H9 (cell line): ENCODE results near the gene OR10Z1. TPM values are rescaled to one million over a fixed set of nuclear protein-coding genes. Genes with fewer than 3 reads are reported as not detected.

Source experiments
- DNase-seq: peaks from one replicate; pipeline ENCODE4 v3.0.0-alpha.2; 2017
- H2AFZ ChIP-seq: one replicate; pipeline ENCODE4 v1.6.1; 2013; ENCODE audit warnings: mild to moderate bottlenecking, low read length, control low read depth, moderate library complexity
- H2AK5ac ChIP-seq: 2 replicates; pipeline ENCODE4 v1.6.1; 2013; ENCODE audit warnings: low read length, control low read depth, mixed read lengths; ENCODE audit not compliant: insufficient read length
- H2BK120ac ChIP-seq: one replicate; pipeline ENCODE4 v1.6.1; 2013; ENCODE audit warnings: low read depth, mild to moderate bottlenecking, low read length, control low read depth, inconsistent platforms; ENCODE audit not compliant: poor library complexity, severe bottlenecking
- H2BK12ac ChIP-seq: 2 replicates; pipeline ENCODE4 v1.6.1; 2013; ENCODE audit warnings: low read length, control low read depth, mixed read lengths, low read depth; ENCODE audit not compliant: insufficient read length
- H2BK15ac ChIP-seq: 2 replicates; pipeline ENCODE4 v1.6.1; 2013; ENCODE audit warnings: low read depth, low read length, control low read depth
- H2BK20ac ChIP-seq: one replicate; pipeline ENCODE4 v1.6.1; 2013; ENCODE audit warnings: low read depth, mild to moderate bottlenecking, low read length, control low read depth, inconsistent platforms; ENCODE audit not compliant: poor library complexity, severe bottlenecking
- H2BK5ac ChIP-seq: 2 replicates; pipeline ENCODE4 v1.6.1; 2013; ENCODE audit warnings: low read length, control low read depth, mixed read lengths; ENCODE audit not compliant: insufficient read length
- H3K14ac ChIP-seq: 2 replicates; pipeline ENCODE4 v1.6.1; 2013; ENCODE audit warnings: low read length, control low read depth; ENCODE audit not compliant: insufficient read depth
- H3K18ac ChIP-seq: 2 replicates; pipeline ENCODE4 v1.6.1; 2013; ENCODE audit warnings: low read depth, mild to moderate bottlenecking, mixed read lengths, low read length, control low read depth; ENCODE audit not compliant: insufficient read length
- H3K23ac ChIP-seq: 2 replicates; pipeline ENCODE4 v1.6.1; 2013; ENCODE audit warnings: low read length, control low read depth, mixed read lengths, low read depth; ENCODE audit not compliant: insufficient read length
- H3K23me2 ChIP-seq: 2 replicates; pipeline ENCODE4 v1.6.1; 2013; ENCODE audit warnings: low read depth, mild to moderate bottlenecking, mixed read lengths, low read length, control low read depth; ENCODE audit not compliant: insufficient read length, poor library complexity, severe bottlenecking
- H3K27ac ChIP-seq: 2 replicates; pipeline ENCODE4 v1.5.1; 2013; ENCODE audit warnings: low read length, control low read depth, mixed read lengths, low read depth; ENCODE audit not compliant: insufficient read length
- H3K27me3 ChIP-seq: 2 replicates; pipeline ENCODE4 v1.6.1; 2013; ENCODE audit warnings: low read length, control low read depth, inconsistent platforms; ENCODE audit not compliant: insufficient read depth
- H3K4ac ChIP-seq: 2 replicates; pipeline ENCODE4 v1.6.1; 2013; ENCODE audit warnings: low read depth, mild to moderate bottlenecking, control low read depth, inconsistent platforms, low read length, moderate library complexity
- H3K4me1 ChIP-seq: 2 replicates; pipeline ENCODE4 v1.6.1; 2013; ENCODE audit warnings: low read length, control low read depth, inconsistent platforms; ENCODE audit not compliant: insufficient read depth
- H3K4me2 ChIP-seq: 2 replicates; pipeline ENCODE4 v1.6.1; 2013; ENCODE audit warnings: low read length, control low read depth, mixed read lengths; ENCODE audit not compliant: insufficient read length, insufficient read depth
- H3K56ac ChIP-seq: 2 replicates; pipeline ENCODE4 v1.6.1; 2013; ENCODE audit warnings: low read depth, mild to moderate bottlenecking, mixed read lengths, low read length, control low read depth; ENCODE audit not compliant: insufficient read length
- H3K79me1 ChIP-seq: 2 replicates; pipeline ENCODE4 v1.6.1; 2013; ENCODE audit warnings: low read depth, mild to moderate bottlenecking, moderate library complexity, low read length, control low read depth, inconsistent platforms; ENCODE audit not compliant: insufficient read depth, poor library complexity, severe bottlenecking
- H3K79me2 ChIP-seq: 2 replicates; pipeline ENCODE4 v1.6.1; 2013; ENCODE audit warnings: low read length, control low read depth, inconsistent platforms; ENCODE audit not compliant: insufficient read depth
- H3K9ac ChIP-seq: 2 replicates; pipeline ENCODE4 v1.6.1; 2013; ENCODE audit warnings: low read length, control low read depth, mixed read lengths; ENCODE audit not compliant: insufficient read length; ENCODE audit errors: extremely low read depth
- H3K9me3 ChIP-seq: one replicate; pipeline ENCODE4 v1.6.1; 2013; ENCODE audit warnings: low read depth, low read length, inconsistent platforms; ENCODE audit not compliant: control insufficient read depth
- H3T11ph ChIP-seq: one replicate; pipeline ENCODE4 v1.6.1; 2013; ENCODE audit warnings: mild to moderate bottlenecking, low read length, control low read depth, inconsistent platforms
- H4K20me1 ChIP-seq: one replicate; pipeline ENCODE4 v1.6.1; 2013; ENCODE audit not compliant: control insufficient read depth, insufficient read length, insufficient read depth
- H4K5ac ChIP-seq: 2 replicates; pipeline ENCODE4 v1.6.1; 2013; ENCODE audit warnings: low read depth, mild to moderate bottlenecking, mixed read lengths, low read length, control low read depth; ENCODE audit not compliant: insufficient read length
- H4K8ac ChIP-seq: replicated peaks from 2 replicates; pipeline ENCODE4 v1.6.1; 2013; ENCODE audit warnings: low read length, control low read depth, mixed read lengths, low read depth; ENCODE audit not compliant: insufficient read length
- H4K91ac ChIP-seq: 2 replicates; pipeline ENCODE4 v1.6.1; 2013; ENCODE audit warnings: low read depth, mild to moderate bottlenecking, moderate library complexity, mixed read lengths, low read length, control low read depth; ENCODE audit not compliant: insufficient read length
- H3K27ac Mint-ChIP-seq, 3 experiments: 2 replicates in 2 of 3; 3 replicates in 1 of 3; pipeline ENCODE4 v1.8.0; 2020 to 2021; ENCODE audit warnings: mixed read lengths in 3 of 3, mild to moderate bottlenecking in 1 of 3, moderate library complexity in 1 of 3
- H3K27me3 Mint-ChIP-seq: 2 replicates; pipeline ENCODE4 v1.8.0; 2021; ENCODE audit warnings: low read depth, mild to moderate bottlenecking, moderate library complexity, mixed read lengths
- H3K36me3 Mint-ChIP-seq, 3 experiments: 2 replicates in 2 of 3; 3 replicates in 1 of 3; pipeline ENCODE4 v1.8.0; 2020 to 2021; ENCODE audit warnings: low read depth in 3 of 3, mixed read lengths in 3 of 3; ENCODE audit not compliant: insufficient read depth in 1 of 3
- H3K4me1 Mint-ChIP-seq, 2 experiments: 2 replicates each; pipeline ENCODE4 v1.8.0; 2020; ENCODE audit warnings: mixed read lengths in 2 of 2
- H3K4me3 Mint-ChIP-seq, 2 experiments: 2 replicates in 1 of 2; 3 replicates in 1 of 2; pipeline ENCODE4 v1.8.0; 2020 to 2021; ENCODE audit warnings: mild to moderate bottlenecking in 2 of 2, mixed read lengths in 2 of 2, moderate library complexity in 1 of 2
- H3K9me3 Mint-ChIP-seq, 2 experiments: 2 replicates in 1 of 2; 3 replicates in 1 of 2; pipeline ENCODE4 v1.8.0; 2020; ENCODE audit warnings: mild to moderate bottlenecking in 2 of 2, mixed read lengths in 2 of 2, moderate library complexity in 1 of 2
- CTCF ChIP-seq: fragments of 200-600 bp; sonication (generic); conservative IDR thresholded peaks from 3 replicates; pipeline ENCODE4 v1.8.0; 2021; ENCODE audit warnings: antibody characterized with exemption, mild to moderate bottlenecking
- WGBS: extraction: QIAGEN DNeasy Blood & Tissue Kit; methylation state at CpG from one replicate; pipeline ENCODE4 v1.1.7; 2013; ENCODE audit warnings: missing lambda C conversion rate, low lambda C conversion rate, mixed read lengths; ENCODE audit not compliant: insufficient read length; ENCODE audit errors: extremely low coverage; 5-methylcytosine and 5-hydroxymethylcytosine counted together
- total RNA-seq: library from RNA; stranded (reverse); gene quantifications from 2 replicates; pipeline ENCODE4 v1.2.1, GENCODE V29; 2021

The OR10Z1 gene
- total RNA-seq, 1 experiment from 2014 or later = not detected

DNA sequence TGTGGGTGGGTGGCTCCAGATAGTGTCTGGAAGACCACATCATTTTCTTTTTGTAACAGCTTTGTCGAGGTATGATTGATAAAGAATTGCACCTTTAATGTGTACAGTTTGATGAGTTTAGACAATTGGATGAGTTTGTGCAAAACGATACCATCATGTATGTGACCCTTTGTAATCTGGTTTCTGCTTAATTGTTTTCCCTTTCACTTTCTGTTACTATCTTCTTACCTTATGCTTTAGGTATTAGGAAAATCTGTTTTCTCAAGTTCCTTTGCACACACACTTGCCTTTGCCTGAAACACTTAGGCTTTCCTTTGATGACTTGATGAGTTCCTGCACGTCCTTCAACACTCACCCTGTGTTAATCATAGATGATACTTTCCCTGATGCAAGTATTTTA lies 6.8 kb downstream of the OR10Z1 start:
- Histone ChIP-seq H4K8ac (no peak overlapping the region), H4K20me1 (no peaks in the 10 kb centered on the region), H2BK15ac (no peak overlapping the region), H3K79me1 (no peaks in the 10 kb centered on the region), H3K14ac (no peak overlapping the region), H3K4me1 (0 out of 2 replicates have a peak, but pooled peaks cover 2% of the 10 kb centered on the region), H3K27me3 (no peaks in the 10 kb centered on the region), H2BK120ac (no peak overlapping the region), H2BK5ac (no peak overlapping the region), H3K23ac (no peak overlapping the region), H4K91ac (no peak overlapping the region), H3K23me2 (no peaks in the 10 kb centered on the region), H3K56ac (no peak overlapping the region), H4K5ac (no peak overlapping the region), H3K4me2 (no peak overlapping the region), H3K9me3 (no peaks in the 10 kb centered on the region), H3K18ac (no peak overlapping the region), H2BK20ac (no peak overlapping the region), H3K27ac (no peak overlapping the region), H3K79me2 (no peaks in the 10 kb centered on the region), H2AFZ (no peak overlapping the region), H2AK5ac (no peak overlapping the region), H3K9ac (no peak overlapping the region), H3K4ac (no peak overlapping the region), H2BK12ac (no peak overlapping the region), H3T11ph (no peak overlapping the region)
- TF ChIP-seq CTCF = no peak
- H3K4me1 Mint-ChIP-seq = peaks cover 0 to 3% of the 10 kb centered on the region in 2 experiments; a peak in 1 of 4 replicates
- H3K36me3 Mint-ChIP-seq = no peaks in the 10 kb centered on the region; a peak in 1 of 7 replicates
- peaks cover 3% of the 10 kb centered on the region; the same call in 1 of the 2 replicates for H3K27me3 Mint-ChIP-seq
- H3K4me3 Mint-ChIP-seq = no peak overlapping the region
- no peaks in the 10 kb centered on the region for H3K9me3 Mint-ChIP-seq
- WGBS = no CpG with 5 or more reads among the region's 3 CpGs
- DNase-seq = no peak
- H3K27ac Mint-ChIP-seq = no peak overlapping the region
